Measurements from ENCODE around the gene ABCB8.
"Not testable (repeated sequence)": the region's sequence is repeated elsewhere in the genome, so short reads cannot be mapped to it uniquely, and the experiment has no call there.

DNA sequence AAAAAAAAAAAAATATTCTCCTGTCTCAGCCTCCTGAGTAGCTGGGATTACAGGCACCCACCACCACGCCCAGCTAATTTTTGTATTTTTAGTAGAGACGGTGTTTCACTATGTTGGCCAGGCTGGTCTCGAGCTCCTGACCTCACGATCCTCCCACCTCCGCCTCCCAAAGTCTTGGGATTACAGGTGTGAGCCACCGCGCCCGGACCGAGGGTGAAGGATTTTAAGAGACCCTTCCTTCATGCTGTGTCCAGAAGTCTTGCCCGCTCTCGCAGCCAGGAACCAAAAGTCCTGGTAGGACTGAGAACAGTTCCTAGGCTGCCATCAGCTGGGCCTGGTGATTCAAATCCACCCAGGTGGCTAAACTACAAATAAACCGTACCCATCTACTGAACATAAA, 16.6 kb upstream of the ABCB8 start:
- TF ChIP-seq POLR2A, EP300 (IDR thresholded peaks at IDR 0.05): not testable (repeated sequence)
- TF ChIP-seq, protein P1, sequence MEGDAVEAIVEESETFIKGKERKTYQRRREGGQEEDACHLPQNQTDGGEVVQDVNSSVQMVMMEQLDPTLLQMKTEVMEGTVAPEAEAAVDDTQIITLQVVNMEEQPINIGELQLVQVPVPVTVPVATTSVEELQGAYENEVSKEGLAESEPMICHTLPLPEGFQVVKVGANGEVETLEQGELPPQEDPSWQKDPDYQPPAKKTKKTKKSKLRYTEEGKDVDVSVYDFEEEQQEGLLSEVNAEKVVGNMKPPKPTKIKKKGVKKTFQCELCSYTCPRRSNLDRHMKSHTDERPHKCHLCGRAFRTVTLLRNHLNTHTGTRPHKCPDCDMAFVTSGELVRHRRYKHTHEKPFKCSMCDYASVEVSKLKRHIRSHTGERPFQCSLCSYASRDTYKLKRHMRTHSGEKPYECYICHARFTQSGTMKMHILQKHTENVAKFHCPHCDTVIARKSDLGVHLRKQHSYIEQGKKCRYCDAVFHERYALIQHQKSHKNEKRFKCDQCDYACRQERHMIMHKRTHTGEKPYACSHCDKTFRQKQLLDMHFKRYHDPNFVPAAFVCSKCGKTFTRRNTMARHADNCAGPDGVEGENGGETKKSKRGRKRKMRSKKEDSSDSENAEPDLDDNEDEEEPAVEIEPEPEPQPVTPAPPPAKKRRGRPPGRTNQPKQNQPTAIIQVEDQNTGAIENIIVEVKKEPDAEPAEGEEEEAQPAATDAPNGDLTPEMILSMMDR (IDR thresholded peaks at IDR 0.05) = not testable (repeated sequence)

All from tibial nerve (tissue), 4 donors.